Measurements from ENCODE around the gene SPOP.

The SPOP gene

GRCh38 chr17:49621946-49622529 is 55.9 kb downstream of the SPOP start:
- TF ChIP-seq CTCF (conservative IDR thresholded peaks at IDR 0.05): no peak
- no peak for TF ChIP-seq ZFX (IDR thresholded peaks at IDR 0.05)
- no peak overlapping the region for H3K27ac ChIP-seq

- no peak overlapping the region for H3K27ac ChIP-seq
- no peak for TF ChIP-seq CTCF (conservative IDR thresholded peaks at IDR 0.05)
- no peak for TF ChIP-seq ZFX (IDR thresholded peaks at IDR 0.05)
Measured at GRCh38 chr17:49621420-49621819, 56.5 kb downstream of the SPOP start.

- TF ChIP-seq CTCF (conservative IDR thresholded peaks at IDR 0.05) (no peak), ZFX (IDR thresholded peaks at IDR 0.05) (no peak)
- H3K27ac ChIP-seq: no peak overlapping the region
Measured at GRCh38 chr17:49618028-49618611, 59.8 kb downstream of the SPOP start.

- no peak overlapping the region for H3K27ac ChIP-seq
- TF ChIP-seq CTCF (conservative IDR thresholded peaks at IDR 0.05): no peak
- no peak for TF ChIP-seq ZFX (IDR thresholded peaks at IDR 0.05)
Measured at GRCh38 chr17:49616601-49617131, 61.2 kb downstream of the SPOP start.

- H3K27ac ChIP-seq: no peak overlapping the region
- TF ChIP-seq ZFX (IDR thresholded peaks at IDR 0.05) (no peak), CTCF (conservative IDR thresholded peaks at IDR 0.05) (no peak; the same call in 1 of the 2 replicates)
Measured at GRCh38 chr17:49616086-49616485, 61.8 kb downstream of the SPOP start.

GRCh38 chr17:49613182-49613800 is 64.6 kb downstream of the SPOP start:
- no peak overlapping the region for H3K27ac ChIP-seq
- no peak for TF ChIP-seq CTCF (conservative IDR thresholded peaks at IDR 0.05)
- no peak for TF ChIP-seq ZFX (IDR thresholded peaks at IDR 0.05)

- no peak overlapping the region for H3K27ac ChIP-seq
- TF ChIP-seq CTCF (conservative IDR thresholded peaks at IDR 0.05) (no peak), ZFX (IDR thresholded peaks at IDR 0.05) (no peak)
Measured at GRCh38 chr17:49612726-49613125, 65.2 kb downstream of the SPOP start.

Measured in C4-2B (cell line).